CD4-positive, alpha-beta memory T cell (primary cell): ENCODE measurements around the gene UBXN11. TPM values are rescaled to one million over a fixed set of nuclear protein-coding genes. Genes with fewer than 3 reads are reported as not detected.
A peak's percentile ranks its signal among the peaks of the same experiment; 100 is the strongest.

Experiments used
- CTCF ChIA-PET: fragments of 350-600 bp; sonication (Branson Sonifier 250); formaldehyde crosslinking; loops from one replicate; lab custom pipeline; 2021; ENCODE audit warnings: inconsistent platforms; ENCODE audit not compliant: partially characterized antibody; lab: Charles Lee
- POLR2A ChIA-PET: fragments of 350-600 bp; sonication (Branson Sonifier 250); formaldehyde crosslinking; loops from one replicate; lab custom pipeline; 2021; ENCODE audit not compliant: partially characterized antibody; lab: Charles Lee
- DNase-seq, 5 donors: peaks; one replicate each; pipeline versions ENCODE4 v3.0.0 to v3.0.0-alpha.2; 2020 to 2022; ENCODE audit warnings: mixed read lengths in 1 of 5
- H3K27ac ChIP-seq: one replicate; pipeline ENCODE4 v1.7.0; 2013; ENCODE audit warnings: low read depth, low read length
- H3K27me3 ChIP-seq: 2 replicates; pipeline ENCODE4 v1.7.0; 2013; ENCODE audit warnings: mild to moderate bottlenecking, low read length, moderate library complexity; ENCODE audit not compliant: insufficient read depth
- H3K36me3 ChIP-seq: 2 replicates; pipeline ENCODE4 v1.7.0; 2013; ENCODE audit warnings: mild to moderate bottlenecking, low read length, moderate library complexity; ENCODE audit not compliant: insufficient read depth
- H3K4me1 ChIP-seq: 2 replicates; pipeline ENCODE4 v1.7.0; 2013; ENCODE audit warnings: mild to moderate bottlenecking, low read length, moderate library complexity; ENCODE audit not compliant: insufficient read depth
- H3K4me3 ChIP-seq, 2 donors: one replicate each; pipeline ENCODE4 v1.7.0; 2013; ENCODE audit warnings: low read length in 2 of 2, mild to moderate bottlenecking in 1 of 2
- H3K9me3 ChIP-seq, 2 donors: one replicate each; pipeline ENCODE4 v1.7.0; 2013; ENCODE audit warnings: low read length in 2 of 2, control low read depth in 1 of 2; ENCODE audit not compliant: control insufficient read depth in 1 of 2
- H3K27ac Mint-ChIP-seq, 7 donors: one replicate each; pipeline ENCODE4 v1.8.0; 2020 to 2021; ENCODE audit warnings: mixed read lengths in 7 of 7, mild to moderate bottlenecking in 6 of 7, inconsistent platforms in 3 of 7, moderate library complexity in 3 of 7
- H3K27me3 Mint-ChIP-seq, 2 donors: one replicate each; pipeline ENCODE4 v1.8.0; 2020 to 2021; ENCODE audit warnings: mixed read lengths in 2 of 2
- H3K36me3 Mint-ChIP-seq, 2 donors: one replicate each; pipeline ENCODE4 v1.8.0; 2020 to 2021; ENCODE audit warnings: mixed read lengths in 2 of 2, inconsistent platforms in 1 of 2, mild to moderate bottlenecking in 1 of 2
- H3K4me1 Mint-ChIP-seq, 4 donors: one replicate each; pipeline ENCODE4 v1.8.0; 2020 to 2021; ENCODE audit warnings: mixed read lengths in 4 of 4, mild to moderate bottlenecking in 1 of 4
- H3K4me3 Mint-ChIP-seq, 8 donors: one replicate each; pipeline ENCODE4 v1.8.0; 2020 to 2021; ENCODE audit warnings: mixed read lengths in 8 of 8, mild to moderate bottlenecking in 7 of 8, moderate library complexity in 6 of 8, inconsistent platforms in 3 of 8
- H3K9me3 Mint-ChIP-seq, 8 donors: one replicate each; pipeline ENCODE4 v1.8.0; 2020 to 2021; ENCODE audit warnings: mixed read lengths in 8 of 8, mild to moderate bottlenecking in 5 of 8, inconsistent platforms in 3 of 8, moderate library complexity in 1 of 8
- intact Hi-C: fragments of 100-400 bp; cut with micrococcal nuclease; formaldehyde crosslinking; loops from one replicate; pipeline ENCODE4 v1.15.1; 2023
- polyA plus RNA-seq, 2 donors: library from polyadenylated mRNA; unstranded; fragments of 300-500 nt; fragmentation: Illumina TruSeq; gene quantifications; one replicate each; pipeline ENCODE4 v1.2.3, GENCODE V29; 2021
- total RNA-seq, 2 experiments: library from RNA; stranded (reverse); gene quantifications; one replicate each; pipeline ENCODE4 v1.2.3, GENCODE V29; 2021

The UBXN11 gene
- total and polyA plus RNA-seq, 4 experiments from 2014 or later: 13.3 to 117 (median 66.4) TPM

DNA sequence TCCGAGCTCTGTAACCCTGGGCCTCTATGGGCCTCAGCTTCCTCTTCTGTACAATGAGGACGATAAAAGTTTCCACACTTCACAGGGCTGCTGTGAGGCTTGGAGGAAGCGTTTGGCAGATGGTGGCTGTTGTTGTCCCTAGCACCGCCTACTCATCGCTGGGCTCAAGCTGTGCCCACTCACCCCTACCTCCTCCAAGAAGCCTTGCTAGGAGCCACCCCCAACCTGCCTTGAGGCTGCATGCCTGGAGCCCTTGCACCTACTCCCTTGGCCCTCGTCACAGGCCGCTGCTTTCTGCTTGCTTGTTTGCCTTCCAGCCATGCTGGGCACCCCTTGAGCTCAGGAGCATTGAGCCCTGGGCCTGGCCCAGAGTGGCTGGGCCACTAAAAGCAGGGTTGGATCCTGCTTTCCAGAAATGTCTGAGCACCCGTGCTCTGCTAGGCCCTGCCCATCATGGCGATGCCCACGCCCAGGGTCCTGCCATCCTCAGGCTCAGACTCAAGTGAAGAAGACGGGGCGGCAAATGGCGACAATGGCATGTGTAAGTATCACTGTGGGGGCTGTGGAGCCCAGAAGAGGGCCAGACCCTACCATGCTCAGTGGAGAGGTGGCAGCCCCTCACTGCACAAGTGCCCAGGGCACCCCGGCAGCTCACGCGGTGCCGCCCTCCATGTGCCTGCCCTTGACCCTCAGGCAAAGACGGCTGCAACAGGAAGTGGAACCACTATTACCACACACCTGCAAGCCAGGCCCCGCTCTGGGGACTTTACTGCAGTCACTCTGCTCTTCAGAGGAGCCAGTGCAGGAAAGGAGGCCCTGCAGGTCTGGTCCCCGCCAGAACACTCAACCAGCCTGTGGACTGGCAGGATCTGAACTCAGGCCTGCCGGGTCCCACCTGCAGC, 17.0 kb downstream of the UBXN11 start:
- peaks cover 0 to 4% of the 10 kb centered on the region in 2 donors for H3K36me3 Mint-ChIP-seq
- CTCF ChIA-PET: interaction anchor here (0.7 to 21.6 kb wide), 16 partner anchors 10 to 128 kb away, joined by 3 to 1027 read pairs (median 6); partner anchors contain the start of genes CD52, CEP85, SH3BGRL3 and UBXN11
- peak overlapping the region; percentile 91 for H3K27ac ChIP-seq
- H3K4me1 Mint-ChIP-seq: peaks cover 57 to 94% (median 69%) of the 10 kb centered on the region in 4 donors
- H3K9me3 Mint-ChIP-seq: no peaks in the 10 kb centered on the region
- peak overlapping the region in 1 of 2 donors; percentile 39 for H3K4me3 ChIP-seq
- H3K27ac Mint-ChIP-seq: peak overlapping the region; percentile 93 to 99 (median 97)
- intact Hi-C loops: no loop called here
- H3K36me3 ChIP-seq: no peaks in the 10 kb centered on the region
- no peaks in the 10 kb centered on the region for H3K27me3 Mint-ChIP-seq
- peak in 4 of 5 donors; percentile 26 to 67 (median 38) for DNase-seq
- H3K27me3 ChIP-seq: no peaks in the 10 kb centered on the region
- no peaks in the 10 kb centered on the region for H3K9me3 ChIP-seq
- POLR2A ChIA-PET: interaction anchor here (0.9 to 38.6 kb wide), 13 partner anchors 11 to 211 kb away, joined by 3 to 3358 read pairs (median 11); partner anchors contain the start of genes CD52, CEP85, HMGN2 and SH3BGRL3
- peaks cover 88% of the 10 kb centered on the region for H3K4me1 ChIP-seq
- peak overlapping the region in 7 of 8 donors; percentile 72 to 92 (median 81) for H3K4me3 Mint-ChIP-seq

- peak in 4 of 5 donors; percentile 42 to 83 (median 45) for DNase-seq
- intact Hi-C loops: no loop called here
- no peaks in the 10 kb centered on the region for H3K9me3 Mint-ChIP-seq
- H3K27ac Mint-ChIP-seq: peak overlapping the region; percentile 93 to 99 (median 97)
- ChIA-PET POLR2A (interaction anchor here (0.9 to 38.6 kb wide), 17 partner anchors 10 to 212 kb away, joined by 3 to 3358 read pairs (median 8); partner anchors contain the start of genes CD52, CEP85, DHDDS and HMGN2), CTCF (interaction anchor here (0.7 to 21.6 kb wide), 14 partner anchors 11 to 129 kb away, joined by 3 to 1027 read pairs (median 6); partner anchors contain the start of genes CD52, CEP85, SH3BGRL3 and UBXN11)
- H3K36me3 Mint-ChIP-seq: peaks cover 0 to 8% of the 10 kb centered on the region in 2 donors
- Histone ChIP-seq H3K36me3 (no peaks in the 10 kb centered on the region), H3K27me3 (no peaks in the 10 kb centered on the region), H3K4me3 (peak overlapping the region in 1 of 2 donors; percentile 29), H3K27ac (peak overlapping the region; percentile 91), H3K9me3 (no peaks in the 10 kb centered on the region), H3K4me1 (peaks cover 98% of the 10 kb centered on the region)
- peaks cover 60 to 96% (median 76%) of the 10 kb centered on the region in 4 donors for H3K4me1 Mint-ChIP-seq
- peak overlapping the region; percentile 58 to 92 (median 79) for H3K4me3 Mint-ChIP-seq
- H3K27me3 Mint-ChIP-seq: no peaks in the 10 kb centered on the region
These were observed 18.0 kb downstream of the UBXN11 start for GRCh38 chr1:26288311-26288941.

GRCh38 chr1:26287811-26288210, 18.6 kb downstream of the UBXN11 start:
- peaks cover 100% of the 10 kb centered on the region for H3K4me1 ChIP-seq
- H3K27ac Mint-ChIP-seq: peak overlapping the region; percentile 93 to 99 (median 97)
- CTCF ChIA-PET: interaction anchor here (1.7 to 21.6 kb wide), 8 partner anchors 11 to 108 kb away, joined by 5 to 1027 read pairs (median 16); partner anchors contain the start of genes CD52, CEP85, SH3BGRL3 and UBXN11
- H3K27me3 Mint-ChIP-seq: no peaks in the 10 kb centered on the region
- no peaks in the 10 kb centered on the region for H3K27me3 ChIP-seq
- peak overlapping the region; percentile 21 to 92 (median 80) for H3K4me3 Mint-ChIP-seq
- intact Hi-C loops: loop anchor here (1.0 kb wide), 1 partner anchor 19 kb away; no protein-coding TSS in a partner anchor
- POLR2A ChIA-PET: interaction anchor here (1.0 to 38.6 kb wide), 17 partner anchors 9 to 184 kb away, joined by 3 to 3358 read pairs (median 8); partner anchors contain the start of genes CD52, CEP85, DHDDS and HMGN2
- no peaks in the 10 kb centered on the region for H3K36me3 ChIP-seq
- peak overlapping the region; percentile 91 for H3K27ac ChIP-seq
- H3K4me1 Mint-ChIP-seq: peaks cover 64 to 99% (median 83%) of the 10 kb centered on the region in 4 donors
- no peak for DNase-seq
- peaks cover 0 to 15% of the 10 kb centered on the region in 2 donors for H3K36me3 Mint-ChIP-seq
- H3K9me3 ChIP-seq: no peaks in the 10 kb centered on the region
- H3K9me3 Mint-ChIP-seq: no peaks in the 10 kb centered on the region
- peak overlapping the region; percentile 29 to 77 for H3K4me3 ChIP-seq

DNA sequence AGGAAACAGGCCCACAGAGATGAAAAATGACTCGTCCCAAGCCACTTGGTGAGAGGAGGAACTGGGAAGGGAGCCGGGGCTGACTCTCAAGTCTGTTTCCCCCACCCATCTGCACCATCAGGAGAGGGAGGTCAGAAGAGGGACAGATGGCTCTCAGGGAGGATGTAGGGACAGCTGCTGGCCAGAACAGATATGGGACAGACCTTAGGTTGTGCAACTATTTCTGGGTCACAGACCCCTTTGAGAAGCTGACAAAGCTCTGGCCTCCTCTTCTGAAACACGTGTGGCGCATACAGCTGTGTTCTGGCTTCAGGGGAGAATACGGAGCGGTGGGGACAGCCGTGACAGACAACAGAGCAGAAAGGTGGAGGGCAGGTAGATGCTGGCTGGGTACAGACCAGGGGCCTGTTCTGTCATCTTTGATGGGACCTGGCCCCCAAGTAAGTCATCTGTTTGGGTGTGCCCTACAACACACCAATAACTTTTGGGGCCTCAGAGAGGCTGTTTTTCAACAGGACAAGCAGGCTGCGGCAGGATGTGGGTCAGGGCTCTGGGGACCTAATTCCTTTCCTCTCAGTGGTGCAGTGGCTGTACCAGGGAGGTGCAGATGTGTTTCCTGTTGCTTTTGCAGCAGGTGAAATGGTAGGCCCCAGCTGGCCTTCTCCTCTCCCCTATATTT, 19.3 kb downstream of the UBXN11 start:
- ChIA-PET CTCF (interaction anchor here (0.5 to 21.6 kb wide), 14 partner anchors 10 to 133 kb away, joined by 3 to 1027 read pairs (median 23); partner anchors contain the start of genes CD52, SH3BGRL3, UBXN11 and ZNF593), POLR2A (interaction anchor here (1.0 to 38.6 kb wide), 15 partner anchors 9 to 184 kb away, joined by 3 to 3358 read pairs (median 11); partner anchors contain the start of genes CD52, CEP85, DHDDS and HMGN2)
- H3K4me3 ChIP-seq: peak overlapping the region; percentile 35 to 77
- no peaks in the 10 kb centered on the region for H3K27me3 ChIP-seq
- H3K4me1 ChIP-seq: peaks cover 100% of the 10 kb centered on the region
- no peaks in the 10 kb centered on the region for H3K27me3 Mint-ChIP-seq
- H3K4me3 Mint-ChIP-seq: peak overlapping the region; percentile 67 to 92 (median 80)
- no peaks in the 10 kb centered on the region for H3K36me3 ChIP-seq
- H3K9me3 Mint-ChIP-seq: no peaks in the 10 kb centered on the region
- peaks cover 69 to 100% (median 88%) of the 10 kb centered on the region in 4 donors for H3K4me1 Mint-ChIP-seq
- intact Hi-C loops: loop anchor here (1.0 kb wide), 1 partner anchor 20 kb away; no protein-coding TSS in a partner anchor
- H3K36me3 Mint-ChIP-seq: peaks cover 0 to 21% of the 10 kb centered on the region in 2 donors
- H3K27ac ChIP-seq: peak overlapping the region; percentile 91
- peak overlapping the region; percentile 93 to 99 (median 97) for H3K27ac Mint-ChIP-seq
- no peaks in the 10 kb centered on the region for H3K9me3 ChIP-seq
- DNase-seq: peak; percentile 80 to 92 (median 84)

GRCh38 chr1:26286064-26286416, 20.4 kb downstream of the UBXN11 start:
- POLR2A ChIA-PET: interaction anchor here (1.2 to 38.6 kb wide), 12 partner anchors 8 to 186 kb away, joined by 3 to 3358 read pairs (median 28); partner anchors contain the start of genes CD52, CEP85, HMGN2 and SH3BGRL3
- CTCF ChIA-PET: interaction anchor here (0.6 to 21.6 kb wide), 14 partner anchors 9 to 141 kb away, joined by 3 to 1027 read pairs (median 23); partner anchors contain the start of genes CD52, CEP85, SH3BGRL3 and UBXN11
- Histone ChIP-seq H3K4me3 (peak overlapping the region; percentile 11 to 34), H3K36me3 (peaks cover 10% of the 10 kb centered on the region), H3K27me3 (no peaks in the 10 kb centered on the region), H3K4me1 (peaks cover 100% of the 10 kb centered on the region), H3K9me3 (no peaks in the 10 kb centered on the region), H3K27ac (peak overlapping the region; percentile 91)
- no peak for DNase-seq
- Mint-ChIP-seq H3K36me3 (peaks cover 7 to 28% of the 10 kb centered on the region in 2 donors), H3K9me3 (no peaks in the 10 kb centered on the region), H3K27me3 (no peaks in the 10 kb centered on the region), H3K27ac (peak overlapping the region; percentile 84 to 99 (median 98)), H3K4me3 (peak overlapping the region in 5 of 8 donors; percentile 24 to 81 (median 51)), H3K4me1 (peaks cover 69 to 100% (median 88%) of the 10 kb centered on the region in 4 donors)
- intact Hi-C loops: no loop called here
